GM12878 (cell line): ENCODE data around the gene PTCHD4. TPM values are rescaled to one million over a fixed set of nuclear protein-coding genes. Genes with fewer than 3 reads are reported as not detected.

ENCODE experiments used
- ATAC-seq: fragments of 200-7000 bp; cut with Tn5 transposase; 3 replicates; pipeline ENCODE4 v1.9.1; 2020; ENCODE audit warnings: mild to moderate bottlenecking, moderate library complexity
- BruUV-seq: library from RNA; stranded (reverse); fragments of 400-500 nt; replicated peaks from 2 replicates; lab custom pipeline; 2021; lab: Mats Ljungman, UMichigan
- CTCF ChIA-PET: fragments of 300-600 bp; sonication (Branson Sonifier 250); formaldehyde crosslinking; extraction: SDS; loops from one replicate; lab custom pipeline; 2021; ENCODE audit warnings: inconsistent platforms; lab: Yijun Ruan, JAX
- POLR2A ChIA-PET: fragments of 350-600 bp; formaldehyde crosslinking; extraction: SDS; loops from one replicate; lab custom pipeline; 2021; ENCODE audit warnings: inconsistent platforms; lab: Charles Lee
- RAD21 ChIA-PET: fragments of 300-600 bp; sonication (Branson Sonifier 250); formaldehyde crosslinking; loops from one replicate; lab custom pipeline; 2023; ENCODE audit warnings: antibody characterized with exemption; ENCODE audit not compliant: unreplicated experiment; lab: Charles Lee
- SMC1A ChIA-PET: fragments of 300-600 bp; sonication (Branson Sonifier 250); formaldehyde crosslinking; loops from one replicate; lab custom pipeline; 2023; ENCODE audit not compliant: unreplicated experiment, uncharacterized antibody; lab: Charles Lee
- DNase-seq: peaks from one replicate; pipeline ENCODE4 v3.0.0-alpha.2; 2011; ENCODE audit warnings: low read depth, low spot score
- FAIRE-seq: peaks from 3 replicates; lab custom pipeline; 2011; peaks lifted over from hg19 to GRCh38; lab: Jason Lieb, UNC
- H2AFZ ChIP-seq: 2 replicates; pipeline ENCODE4 v1.6.0; 2011; ENCODE audit warnings: low read depth, low read length, control low read depth; ENCODE audit not compliant: control insufficient read depth
- H3K27ac ChIP-seq: 2 replicates; pipeline ENCODE4 v1.5.1; 2011; ENCODE audit warnings: control low read depth; ENCODE audit not compliant: control insufficient read depth, insufficient read depth
- H3K27me3 ChIP-seq, 2 experiments: replicated peaks in 1 of 2; 2 replicates each; pipeline versions ENCODE4 v1.6.0 to v1.6.1; 2011; ENCODE audit warnings: low read length in 1 of 2; ENCODE audit not compliant: control insufficient read depth in 2 of 2, insufficient read depth in 2 of 2
- H3K36me3 ChIP-seq, 2 experiments: 2 replicates each; pipeline ENCODE4 v1.5.1; 2011; ENCODE audit warnings: low read length in 1 of 2; ENCODE audit not compliant: control insufficient read depth in 2 of 2, insufficient read depth in 2 of 2
- H3K4me1 ChIP-seq: 2 replicates; pipeline ENCODE4 v1.6.1; 2011; ENCODE audit warnings: mild to moderate bottlenecking, low read length, moderate library complexity, mixed read lengths; ENCODE audit not compliant: control insufficient read depth, insufficient read depth
- H3K4me2 ChIP-seq: 2 replicates; pipeline ENCODE4 v1.6.0; 2011; ENCODE audit warnings: control low read depth; ENCODE audit not compliant: control insufficient read depth, insufficient read depth
- H3K4me3 ChIP-seq: fragments of 200-600 bp; sonication (generic); 2 replicates; pipeline ENCODE4 v1.5.1; 2016
- H3K79me2 ChIP-seq: 2 replicates; pipeline ENCODE4 v1.6.0; 2011; ENCODE audit warnings: low read length; ENCODE audit not compliant: control insufficient read depth, insufficient read depth
- H3K9ac ChIP-seq: 2 replicates; pipeline ENCODE4 v1.8.0; 2011; ENCODE audit warnings: low read length, control low read depth, mixed read lengths; ENCODE audit not compliant: control insufficient read depth, insufficient read depth
- H3K9me3 ChIP-seq: replicated peaks from 3 replicates; pipeline ENCODE4 v1.5.1; 2011; ENCODE audit warnings: mild to moderate bottlenecking, low read length; ENCODE audit not compliant: control insufficient read depth, insufficient read depth
- H4K20me1 ChIP-seq: 2 replicates; pipeline ENCODE4 v1.6.0; 2011; ENCODE audit not compliant: control insufficient read depth, insufficient read depth
- NR2C1 ChIP-seq: fragments of 450-650 bp; IDR thresholded peaks from 2 replicates; pipeline ENCODE4 v1.6.1; 2017; ENCODE audit warnings: antibody characterized with exemption, mild to moderate bottlenecking, moderate library complexity
- ZNF592 ChIP-seq: fragments of 450-650 bp; IDR thresholded peaks from 2 replicates; pipeline ENCODE4 v1.6.1; 2017; ENCODE audit warnings: mild to moderate bottlenecking, moderate library complexity
- WGBS: methylation state at CpG from one replicate; pipeline ENCODE4 v1.1.6; 2016; ENCODE audit warnings: low lambda C conversion rate; ENCODE audit not compliant: insufficient replicate concordance, insufficient coverage; ENCODE audit errors: missing lambda C conversion rate; 5-methylcytosine and 5-hydroxymethylcytosine counted together
- in situ Hi-C: fragments of 300-500 bp; cut with MboI; formaldehyde crosslinking; loops from 9 replicates; pipeline ENCODE4 v1.14.3; 2018; ENCODE audit warnings: mixed read lengths
- intact Hi-C: fragments of 100-400 bp; cut with micrococcal nuclease; formaldehyde crosslinking; loops from one replicate; pipeline ENCODE4 v1.14.2; 2022; ENCODE audit not compliant: unreplicated experiment
- polyA plus RNA-seq, 11 experiments: library from polyadenylated mRNA; depleted of rRNA in 4 of 11; unstranded in 6 of 11; stranded (reverse) in 5 of 11; fragments of >200 nt; fragmentation: Nextera tagmentation in 4 of 11; fragmentation: Illumina TruSeq in 1 of 11; extraction: Ambion mirVana in 4 of 11; extraction: Trizol in 1 of 11; gene quantifications; 1 replicate in 1 of 11; 2 replicates in 10 of 11; pipeline versions ENCODE4 v1.2.1 to v1.2.3, GENCODE V29; 2011 to 2016; ENCODE audit warnings: inconsistent platforms in 2 of 11, missing spikeins in 2 of 11, low read depth in 1 of 11
- total RNA-seq, 4 experiments: library from RNA; depleted of rRNA in 3 of 4; stranded (reverse); fragments of >200 nt in 3 of 4; fragmentation: Illumina TruSeq in 1 of 4; extraction: Trizol in 1 of 4; gene quantifications; 2 replicates each; pipeline versions ENCODE4 v1.2.1 to v1.2.3, GENCODE V29; 2013 to 2021

PTCHD4 gene
- total and polyA plus RNA-seq, 10 of the 15 experiments (the other 5 are each of a cell fraction or from before 2014, with no cell fraction given) = 0.02 to 0.17 (median 0.07) TPM; not detected in 3

DNA sequence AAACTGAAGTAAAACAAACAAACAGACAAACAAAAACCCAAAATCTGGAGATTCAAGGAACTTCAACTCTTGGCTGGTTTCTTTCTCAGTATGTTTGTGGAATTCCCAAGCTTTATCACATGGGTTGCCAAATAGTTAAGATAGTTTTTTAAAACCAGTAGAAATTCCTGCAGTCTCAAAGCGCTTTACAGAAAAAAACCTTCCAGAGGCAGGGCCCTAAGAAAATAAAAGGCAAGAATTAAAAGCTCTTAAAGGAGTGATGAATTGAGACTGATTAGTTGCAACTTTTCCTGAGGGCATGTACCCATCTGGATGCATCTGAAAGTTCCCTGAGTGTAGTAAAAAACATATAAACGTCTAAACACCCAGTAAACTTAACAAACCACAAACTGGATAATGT lies 25.9 kb upstream of the PTCHD4 start:
- H3K79me2 ChIP-seq = no peaks in the 10 kb centered on the region
- ChIA-PET RAD21 (no interaction called here), SMC1A (no interaction called here), POLR2A (no interaction called here), CTCF (no interaction called here)
- H3K9ac ChIP-seq = no peak overlapping the region
- H4K20me1 ChIP-seq = no peaks in the 10 kb centered on the region
- H3K9me3 ChIP-seq = no peaks in the 10 kb centered on the region
- H3K4me2 ChIP-seq = no peak overlapping the region
- no peak for TF ChIP-seq ZNF592
- TF ChIP-seq NR2C1 = no peak
- H3K27me3 ChIP-seq = no peaks in the 10 kb centered on the region
- FAIRE-seq = no peak
- H3K27ac ChIP-seq = no peak overlapping the region
- no peaks in the 10 kb centered on the region for H3K36me3 ChIP-seq
- intact Hi-C loops = no loop called here
- H3K4me3 ChIP-seq = no peak overlapping the region
- BruUV-seq = no TSS peak
- 27% methylated on average over 2 of the region's 2 CpGs for WGBS
- in situ Hi-C loops = no loop called here
- H2AFZ ChIP-seq = no peak overlapping the region
- no peak for ATAC-seq
- DNase-seq = no peak
- H3K4me1 ChIP-seq = no peaks in the 10 kb centered on the region
